ENCODE measurements around the gene PRXL2B.

DNA sequence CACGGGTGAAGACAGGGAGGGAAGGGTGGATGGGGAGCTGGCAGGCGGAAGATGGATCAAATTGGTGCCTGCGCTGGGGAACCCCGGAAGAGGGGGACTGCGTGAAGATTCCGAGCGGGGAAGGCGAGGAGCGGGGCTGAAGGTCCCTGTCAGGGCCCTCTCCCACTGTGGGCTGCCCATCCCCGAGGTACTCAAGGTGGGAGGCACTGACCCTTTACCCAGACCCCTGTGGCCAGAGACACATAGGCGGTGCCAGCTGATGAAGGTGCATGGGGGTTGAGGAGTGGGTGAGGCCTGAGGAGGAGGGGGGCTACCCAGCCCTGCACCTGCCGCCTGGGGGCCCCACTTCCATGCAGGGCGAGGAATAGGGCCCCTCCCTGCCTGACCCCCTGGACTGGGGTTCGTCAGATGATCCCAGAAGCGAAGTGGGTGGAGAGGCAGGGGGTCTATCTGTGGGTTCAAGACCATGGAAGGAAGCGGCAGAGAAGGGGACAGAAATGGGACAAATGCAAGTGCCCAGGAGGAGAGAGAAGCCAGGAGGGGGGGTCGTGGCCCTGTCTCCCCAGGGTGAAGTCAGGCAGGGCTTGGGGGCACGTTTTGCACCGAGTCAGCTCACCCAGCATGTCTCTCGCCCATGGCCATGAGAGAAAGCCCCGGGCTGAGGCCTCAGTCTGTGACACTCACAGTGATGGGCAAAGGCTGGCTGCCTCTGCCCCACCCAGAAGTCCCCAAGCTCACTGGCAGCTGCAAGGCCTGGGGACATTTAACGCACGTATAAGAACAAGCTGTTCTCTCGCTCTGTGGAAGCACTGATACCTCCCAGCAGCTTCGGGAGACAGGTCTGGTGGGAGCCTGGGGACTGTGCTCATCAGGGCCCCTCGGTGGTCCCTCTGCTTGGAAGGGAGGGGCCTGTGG is 53.3 kb downstream of the PRXL2B start:
- no peak for TF ChIP-seq TAF1 (IDR thresholded peaks at IDR 0.05; ENCODE audit: borderline replicate concordance, low read depth, low read length)
- no peak for TF ChIP-seq CTCF (IDR thresholded peaks at IDR 0.05 in 2 of 3, conservative IDR thresholded peaks at IDR 0.05 in 1 of 3; ENCODE audit: control insufficient read depth in 2 of 3, extremely low read depth in 1 of 3, insufficient read depth in 1 of 3, low read depth in 3 of 3, low read length in 3 of 3)
- TF ChIP-seq POLR2A (IDR thresholded peaks at IDR 0.05; ENCODE audit: low read depth, low read length): no peak
- no peak for TF ChIP-seq SMAD1 (IDR thresholded peaks at IDR 0.05; ENCODE audit: low read depth, partially characterized antibody)

Measured in GM12878 (cell line).